Heart left ventricle (tissue), 16 donors: ENCODE measurements around the gene CD276. TPM values are rescaled to one million over a fixed set of nuclear protein-coding genes. Genes with fewer than 3 reads are reported as not detected.

Source experiments
- ATAC-seq, 4 donors: fragments of 200-7000 bp; cut with Tn5 transposase; one replicate each; pipeline ENCODE4 v1.9.1; 2020 to 2022; ENCODE audit warnings: moderate library complexity in 4 of 4, mild to moderate bottlenecking in 3 of 4, moderate number of reproducible peaks in 1 of 4
- DNase-seq, 5 donors: peaks; one replicate each; pipeline ENCODE4 v3.0.0-alpha.2; 2020
- H3K27ac ChIP-seq, 12 donors: fragments of 200-600 bp; sonication (generic) in 4 of 12; one replicate each; pipeline versions ENCODE4 v1.5.0 to v1.8.0; 2016 to 2022; ENCODE audit warnings: mild to moderate bottlenecking in 2 of 12
- H3K27me3 ChIP-seq, 9 donors: fragments of 200-600 bp; sonication (generic) in 2 of 9; one replicate each; pipeline versions ENCODE4 v1.5.1 to v1.8.0; 2016 to 2022; ENCODE audit warnings: mild to moderate bottlenecking in 3 of 9
- H3K36me3 ChIP-seq, 9 donors: fragments of 200-600 bp; sonication (generic) in 2 of 9; one replicate each; pipeline versions ENCODE4 v1.5.0 to v1.8.0; 2018 to 2022; ENCODE audit warnings: mild to moderate bottlenecking in 2 of 9
- H3K4me1 ChIP-seq, 12 donors: fragments of 200-600 bp; sonication (generic) in 4 of 12; one replicate each; pipeline versions ENCODE4 v1.5.0 to v1.8.0; 2016 to 2022; ENCODE audit warnings: mild to moderate bottlenecking in 3 of 12
- H3K4me3 ChIP-seq, 12 donors: fragments of 200-600 bp; sonication (generic) in 4 of 12; one replicate each; pipeline versions ENCODE4 v1.5.0 to v1.8.0; 2017 to 2022; ENCODE audit warnings: mild to moderate bottlenecking in 9 of 12, moderate library complexity in 4 of 12
- H3K9me3 ChIP-seq, 12 donors: fragments of 200-600 bp; sonication (generic) in 4 of 12; one replicate each; pipeline versions ENCODE4 v1.5.0 to v1.8.0; 2016 to 2022; ENCODE audit warnings: mild to moderate bottlenecking in 1 of 12
- POLR2A ChIP-seq, 2 donors: fragments of 450-650 bp; IDR thresholded peaks; one replicate each; pipeline ENCODE4 v1.6.1; 2017; ENCODE audit warnings: antibody characterized with exemption in 2 of 2, mild to moderate bottlenecking in 2 of 2, moderate library complexity in 2 of 2
- WGBS, 4 donors: extraction: QIAGEN DNeasy Blood & Tissue Kit in 2 of 4; methylation state at CpG; one replicate each; pipeline versions ENCODE4 v1.1.5 to v1.1.7; 2013 to 2018; 5-methylcytosine and 5-hydroxymethylcytosine counted together
- intact Hi-C, 10 donors: fragments of 100-400 bp; cut with DNase I; formaldehyde crosslinking; loops; one replicate each; pipeline versions ENCODE4 v1.11.1 to v1.14.2; 2022
- polyA plus RNA-seq, 2 donors: library from polyadenylated mRNA; stranded (reverse); fragments of 200-250 nt; gene quantifications; one replicate each; pipeline ENCODE4 v1.2.3, GENCODE V29; 2013
- total RNA-seq, 9 donors: library from RNA; depleted of rRNA in 2 of 9; stranded (reverse); fragments of >200 nt in 2 of 9; fragmentation: NEBNext Ultra II Directional in 3 of 9; extraction: Animal tissue kit (Norgen Biotek cat#: 25700) in 3 of 9; gene quantifications; one replicate each; pipeline versions ENCODE4 v1.1.0 to v1.2.4, GENCODE V29; 2016 to 2023
- TF ChIP-seq, protein P1 (sequence below), 12 donors: fragments of 200-600 bp; sonication (generic) in 4 of 12; IDR thresholded peaks; one replicate each; pipeline versions ENCODE4 v1.5.0 to v1.8.0; 2018 to 2022; ENCODE audit warnings: antibody characterized with exemption in 12 of 12, mild to moderate bottlenecking in 5 of 12
- donor health status: ischemic (EF 13 %, LVEDD 7.1; RV severe dilation, severe dysfunction).
- donor health status: healthy with polysubstance abuse.
- donor health status: DM: no; HTN: yes; CAD: no.
- donor health status: DM: no; HTN: no; CAD: no.
- donor health status: ischemic (EF 25% LVEDD 6.9; RV normal size, moderate dysfunction).
- donor health status: ischemic (EF 25% LVEDD 5.7; RV mildly dilated, moderate dysfunction).
- donor health status: healthy.
- donor health status: DM: yes; HTN: yes; CAD: no.
- donor health status: ischemic (EF 35%, LVEDD 5.7; RV mildly dilated, moderate dysfunction).
- donor health status: nonischemic (EF 11% LVEDD 7.7; RV severe dilation, severe dysfunction).
- donor health status: DM: yes; HTN: yes; CAD: no.
- donor health status: PGD.
- donor health status: ischemic (EF 29% LVEDD 5.4; RV normal size, mild dysfunction).
- donor health status: nonischemic (EF 23%, LVEDD 6.1; RV moderate dilation, normal function).

The CD276 gene
- total and polyA plus RNA-seq, 11 donors, result 29.1 to 127 (median 53.3) TPM

DNA sequence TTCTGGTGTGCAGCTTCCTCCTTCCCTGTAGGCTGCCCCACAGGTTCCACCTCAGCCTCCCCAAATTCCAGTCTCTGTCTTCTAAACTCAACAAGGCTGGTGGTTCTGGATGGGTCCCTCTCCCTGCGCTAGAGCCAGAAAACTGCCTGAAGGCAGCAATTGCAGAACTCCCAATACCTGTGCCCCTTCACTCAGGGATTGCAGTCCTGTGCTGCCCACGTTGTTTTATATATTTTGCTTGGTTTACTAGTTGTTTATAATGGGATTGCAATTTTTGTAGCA lies 36.2 kb upstream of the CD276 start:
- Histone ChIP-seq H3K27ac (no peak overlapping the region), H3K4me3 (no peak overlapping the region), H3K27me3 (peaks cover 0 to 6% (median 0%) of the 10 kb centered on the region in 9 donors), H3K4me1 (peaks cover 0 to 15% (median 0%) of the 10 kb centered on the region in 12 donors), H3K9me3 (no peaks in the 10 kb centered on the region), H3K36me3 (no peaks in the 10 kb centered on the region)
- intact Hi-C loops, result no loop called here
- TF ChIP-seq, protein P1, sequence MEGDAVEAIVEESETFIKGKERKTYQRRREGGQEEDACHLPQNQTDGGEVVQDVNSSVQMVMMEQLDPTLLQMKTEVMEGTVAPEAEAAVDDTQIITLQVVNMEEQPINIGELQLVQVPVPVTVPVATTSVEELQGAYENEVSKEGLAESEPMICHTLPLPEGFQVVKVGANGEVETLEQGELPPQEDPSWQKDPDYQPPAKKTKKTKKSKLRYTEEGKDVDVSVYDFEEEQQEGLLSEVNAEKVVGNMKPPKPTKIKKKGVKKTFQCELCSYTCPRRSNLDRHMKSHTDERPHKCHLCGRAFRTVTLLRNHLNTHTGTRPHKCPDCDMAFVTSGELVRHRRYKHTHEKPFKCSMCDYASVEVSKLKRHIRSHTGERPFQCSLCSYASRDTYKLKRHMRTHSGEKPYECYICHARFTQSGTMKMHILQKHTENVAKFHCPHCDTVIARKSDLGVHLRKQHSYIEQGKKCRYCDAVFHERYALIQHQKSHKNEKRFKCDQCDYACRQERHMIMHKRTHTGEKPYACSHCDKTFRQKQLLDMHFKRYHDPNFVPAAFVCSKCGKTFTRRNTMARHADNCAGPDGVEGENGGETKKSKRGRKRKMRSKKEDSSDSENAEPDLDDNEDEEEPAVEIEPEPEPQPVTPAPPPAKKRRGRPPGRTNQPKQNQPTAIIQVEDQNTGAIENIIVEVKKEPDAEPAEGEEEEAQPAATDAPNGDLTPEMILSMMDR (IDR thresholded peaks at IDR 0.05), result no peak
- no peak for TF ChIP-seq POLR2A (IDR thresholded peaks at IDR 0.05)
- no peak for DNase-seq
- WGBS, 4 donors, result 75 to 89% (median 86%) methylated on average over 2 of the region's 2 CpGs
- ATAC-seq, result no peak

DNA sequence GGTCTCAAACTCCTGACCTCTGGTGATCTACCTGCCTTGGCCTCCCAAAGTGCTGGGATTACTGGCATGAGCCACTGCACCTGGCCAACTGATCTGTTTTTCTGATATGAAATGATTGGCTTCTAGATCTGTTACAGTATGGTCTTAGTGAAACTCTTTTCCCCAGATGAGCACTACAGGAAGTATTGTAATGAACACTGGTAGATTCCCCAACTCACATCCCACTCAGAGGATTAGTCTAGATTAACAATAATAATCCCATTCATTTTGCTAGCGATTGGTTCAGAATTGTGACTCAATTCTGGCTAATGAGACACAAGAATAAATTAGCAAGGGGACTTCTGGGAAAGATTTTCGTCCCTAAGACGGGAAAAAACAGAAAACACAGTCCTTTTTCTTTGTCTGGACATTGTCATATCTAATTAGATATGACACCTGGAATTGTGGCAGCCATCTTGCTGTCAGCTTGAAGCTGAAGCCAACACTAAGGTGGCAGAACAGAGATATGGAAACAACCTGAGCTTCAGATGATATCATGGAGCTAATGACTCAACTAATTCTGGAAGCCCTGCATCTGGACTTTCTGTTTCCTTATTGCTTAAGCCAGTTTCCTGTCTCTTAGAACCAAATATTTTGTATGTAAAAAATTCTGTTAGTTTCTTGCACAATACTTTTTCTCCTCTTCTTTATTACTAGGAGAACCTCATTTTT lies 33.6 kb upstream of the CD276 start:
- Histone ChIP-seq H3K27me3 (peaks cover 0 to 6% (median 0%) of the 10 kb centered on the region in 9 donors), H3K27ac (peak overlapping the region in 1 of 12 donors; percentile 40), H3K4me3 (no peak overlapping the region), H3K9me3 (no peaks in the 10 kb centered on the region), H3K36me3 (no peaks in the 10 kb centered on the region), H3K4me1 (peaks cover 0 to 15% (median 0%) of the 10 kb centered on the region in 12 donors)
- intact Hi-C loops, result no loop called here
- WGBS, 4 donors, result 52 to 84% (median 66%) methylated on average over 3 of the region's 3 CpGs
- ATAC-seq (peak in 1 of 4 donors; percentile 65), DNase-seq (no peak)
- TF ChIP-seq, protein P1 (IDR thresholded peaks at IDR 0.05), result no peak
- no peak for TF ChIP-seq POLR2A (IDR thresholded peaks at IDR 0.05)

DNA sequence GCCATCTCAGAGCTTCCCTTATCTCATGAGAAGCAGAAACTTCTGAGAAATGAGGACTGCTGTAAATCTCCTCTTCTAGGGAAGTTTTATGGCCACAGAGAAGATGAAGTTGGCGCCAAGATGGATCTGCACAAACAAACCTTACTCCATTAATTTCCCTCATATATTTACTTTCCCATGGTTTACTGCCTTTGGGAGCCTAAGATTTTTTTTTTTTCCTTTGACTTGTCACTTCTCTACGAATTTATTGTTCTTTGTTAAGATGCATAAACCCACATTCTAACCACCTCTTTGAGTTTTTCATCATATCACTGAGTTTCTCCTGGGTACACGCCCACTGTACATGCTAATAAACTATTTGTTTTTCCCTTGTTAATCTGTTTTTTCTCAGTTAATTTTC lies 29.5 kb upstream of the CD276 start:
- Histone ChIP-seq H3K36me3 (no peaks in the 10 kb centered on the region), H3K27me3 (no peaks in the 10 kb centered on the region), H3K9me3 (no peaks in the 10 kb centered on the region), H3K4me1 (peaks cover 0 to 15% (median 0%) of the 10 kb centered on the region in 12 donors), H3K4me3 (no peak overlapping the region), H3K27ac (no peak overlapping the region)
- no peak for DNase-seq
- 77 to 81% (median 79%) methylated on average over 3 of the region's 3 CpGs for WGBS, 4 donors
- no peak for TF ChIP-seq POLR2A (IDR thresholded peaks at IDR 0.05)
- TF ChIP-seq, protein P1 (IDR thresholded peaks at IDR 0.05), result no peak
- intact Hi-C loops, result no loop called here
- no peak for ATAC-seq

DNA sequence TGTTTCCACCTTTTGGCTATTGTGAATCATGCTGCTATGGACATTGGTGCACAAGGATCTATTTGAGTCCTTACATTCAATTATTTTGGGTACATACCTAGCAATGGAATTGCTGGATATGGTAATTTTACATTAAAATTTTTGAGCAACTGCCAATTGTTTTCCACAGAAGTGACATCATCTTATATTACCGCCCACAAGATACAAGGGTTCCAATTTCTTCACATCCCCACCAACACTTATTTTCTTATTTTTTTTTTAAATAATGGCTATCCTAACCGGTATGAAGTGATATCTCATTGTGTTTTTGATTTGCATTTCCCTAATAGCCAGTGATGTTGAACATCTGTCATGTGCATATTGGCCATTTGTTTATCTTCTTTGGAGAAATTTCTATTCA lies 28.5 kb upstream of the CD276 start:
- DNase-seq (no peak), ATAC-seq (no peak)
- Histone ChIP-seq H3K27ac (no peak overlapping the region), H3K4me3 (no peak overlapping the region), H3K27me3 (peaks cover 0 to 3% (median 0%) of the 10 kb centered on the region in 9 donors), H3K4me1 (peaks cover 0 to 8% (median 0%) of the 10 kb centered on the region in 12 donors), H3K9me3 (no peaks in the 10 kb centered on the region), H3K36me3 (no peaks in the 10 kb centered on the region)
- intact Hi-C loops, result no loop called here
- 58 to 75% (median 65%) methylated on average over 2 of the region's 2 CpGs for WGBS, 4 donors
- TF ChIP-seq POLR2A (IDR thresholded peaks at IDR 0.05), result no peak

DNA sequence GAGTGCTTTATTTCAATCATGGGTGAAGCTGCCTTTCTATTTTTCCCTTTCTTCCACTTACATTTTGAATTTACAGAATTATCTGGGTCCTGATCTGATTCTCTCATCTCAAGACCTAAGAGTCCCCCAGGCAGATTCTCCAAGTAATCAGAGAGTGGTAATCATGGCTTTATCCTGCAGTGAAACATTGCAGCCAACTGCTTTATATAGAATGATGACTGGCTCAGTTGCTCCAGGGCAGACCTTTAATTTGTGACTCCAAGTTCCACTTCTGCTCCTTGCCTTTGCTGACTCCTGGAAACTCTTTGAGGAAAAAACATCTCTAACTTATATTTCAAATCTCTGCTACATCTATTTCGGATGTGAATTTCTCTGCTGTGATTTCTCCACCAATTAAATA lies 25.5 kb upstream of the CD276 start:
- Histone ChIP-seq H3K27me3 (peaks cover 0 to 6% (median 0%) of the 10 kb centered on the region in 9 donors), H3K4me3 (no peak overlapping the region), H3K4me1 (no peaks in the 10 kb centered on the region), H3K27ac (no peak overlapping the region), H3K9me3 (peaks cover 0 to 9% (median 0%) of the 10 kb centered on the region in 12 donors), H3K36me3 (no peaks in the 10 kb centered on the region)
- intact Hi-C loops, result no loop called here
- ATAC-seq, result no peak
- TF ChIP-seq, protein P1 (IDR thresholded peaks at IDR 0.05), result no peak
- no peak for TF ChIP-seq POLR2A (IDR thresholded peaks at IDR 0.05)
- WGBS, 4 donors, result 78 to 93% (median 88%) methylated on average over 1 of the region's 1 CpG
- DNase-seq, result no peak
